ENCODE data around the gene OAF. TPM values are rescaled to one million over a fixed set of nuclear protein-coding genes. Genes with fewer than 3 reads are reported as not detected.

OAF gene
- total RNA-seq, 1 experiment from 2014 or later: 97.1 TPM

GRCh38 chr11:120228794-120229384 is 18.1 kb downstream of the OAF start:
- H3K9ac ChIP-seq (ENCODE audit: low read length): no peak overlapping the region
- H3K27me3 ChIP-seq (ENCODE audit: low read length): no peaks in the 10 kb centered on the region
- TF ChIP-seq EZH2 (IDR thresholded peaks at IDR 0.05; ENCODE audit: low read length, unreplicated experiment): no peak
- peak; percentile 52 for TF ChIP-seq CTCF (conservative IDR thresholded peaks at IDR 0.05; ENCODE audit: low read depth, low read length)
- H3K4me1 ChIP-seq (ENCODE audit: insufficient read depth, low read length): no peaks in the 10 kb centered on the region
- no peaks in the 10 kb centered on the region for H3K9me2 ChIP-seq (replicated peaks; ENCODE audit: low read length)
- H3K79me2 ChIP-seq (ENCODE audit: low read length): no peaks in the 10 kb centered on the region
- peak; percentile 38; the same call in 1 of the 2 replicates for ATAC-seq
- no peak overlapping the region for H3K4me2 ChIP-seq (ENCODE audit: low read length)
- no TSS peak for BruUV-seq (replicated peaks)
- no peak overlapping the region for H3K27ac ChIP-seq (ENCODE audit: low read length)
- no peak for DNase-seq
- H3K36me3 ChIP-seq (ENCODE audit: low read depth, low read length): no peaks in the 10 kb centered on the region
- H2AFZ ChIP-seq (ENCODE audit: low read length): no peak overlapping the region
- CTCF ChIA-PET: no interaction called here
- H3F3A ChIP-seq (ENCODE audit: low read length, unreplicated experiment): no peaks in the 10 kb centered on the region
- POLR2A ChIA-PET (ENCODE audit: unreplicated experiment): no interaction called here
- H3K4me3 ChIP-seq (ENCODE audit: low read length): no peak overlapping the region
- H3K9me3 ChIP-seq (ENCODE audit: low read length): no peaks in the 10 kb centered on the region
- H4K20me1 ChIP-seq (ENCODE audit: low read length): no peaks in the 10 kb centered on the region
- intact Hi-C loops (cut with micrococcal nuclease): loop anchor here (1.0 kb wide), 1 partner anchor 57 kb away; no protein-coding TSS in a partner anchor

- H3K9me2 ChIP-seq (replicated peaks; ENCODE audit: low read length): no peaks in the 10 kb centered on the region
- no peaks in the 10 kb centered on the region for H3K4me1 ChIP-seq (ENCODE audit: insufficient read depth, low read length)
- H3K4me2 ChIP-seq (ENCODE audit: low read length): no peak overlapping the region
- no peaks in the 10 kb centered on the region for H3F3A ChIP-seq (ENCODE audit: low read length, unreplicated experiment)
- no peaks in the 10 kb centered on the region for H3K36me3 ChIP-seq (ENCODE audit: low read depth, low read length)
- no peaks in the 10 kb centered on the region for H3K79me2 ChIP-seq (ENCODE audit: low read length)
- no peak overlapping the region for H2AFZ ChIP-seq (ENCODE audit: low read length)
- intact Hi-C loops (cut with micrococcal nuclease): loop anchor here (1.0 kb wide), 1 partner anchor 57 kb away; no protein-coding TSS in a partner anchor
- H4K20me1 ChIP-seq (ENCODE audit: low read length): no peaks in the 10 kb centered on the region
- BruUV-seq (replicated peaks): TSS peak; percentile 38
- H3K27me3 ChIP-seq (ENCODE audit: low read length): no peaks in the 10 kb centered on the region
- CTCF ChIA-PET: no interaction called here
- ATAC-seq (peak; percentile 45), DNase-seq (peak; percentile 64)
- H3K4me3 ChIP-seq (ENCODE audit: low read length): no peak overlapping the region
- TF ChIP-seq CTCF (conservative IDR thresholded peaks at IDR 0.05; ENCODE audit: low read depth, low read length) (peak; percentile 87), EZH2phosphoT487 (IDR thresholded peaks at IDR 0.05; ENCODE audit: borderline replicate concordance, low read length) (no peak)
- no peak overlapping the region for H3K9ac ChIP-seq (ENCODE audit: low read length)
- POLR2A ChIA-PET (ENCODE audit: unreplicated experiment): no interaction called here
- H3K27ac ChIP-seq (ENCODE audit: low read length): no peak overlapping the region
- no peaks in the 10 kb centered on the region for H3K9me3 ChIP-seq (ENCODE audit: low read length)
These were observed 18.9 kb downstream of the OAF start for GRCh38 chr11:120229451-120230424.
